C4-2B (cell line): ENCODE data around the gene PTPRA.

Experiments used
- ZFX ChIP-seq: fragments of 450-650 bp; IDR thresholded peaks from 2 replicates; pipeline ENCODE4 v1.6.1; 2017
- TF ChIP-seq, protein P1 (sequence below): fragments of 450-650 bp; conservative IDR thresholded peaks from 2 replicates; pipeline ENCODE4 v1.5.1; 2017; ENCODE audit warnings: mild to moderate bottlenecking

DNA sequence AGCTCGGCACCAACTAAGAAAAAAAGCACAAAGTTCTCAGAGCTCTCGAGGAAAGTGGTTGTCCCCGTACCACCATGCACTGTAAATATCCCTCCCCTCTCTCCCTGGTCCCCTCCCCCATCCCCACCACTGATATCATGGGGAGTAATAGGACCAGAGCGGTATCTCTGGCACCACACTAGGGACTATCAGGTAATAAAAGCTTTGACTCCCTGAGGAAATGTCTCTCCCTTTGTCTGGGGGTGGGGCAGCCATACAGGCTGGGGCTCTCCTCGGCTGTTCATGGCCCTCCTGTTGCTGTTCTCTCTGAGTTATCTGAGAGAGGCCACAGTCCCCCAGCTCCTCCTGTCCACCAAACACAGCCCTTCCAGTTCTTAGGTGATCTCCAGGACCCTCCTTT, 165.2 kb downstream of the PTPRA start:
- TF ChIP-seq, protein P1, sequence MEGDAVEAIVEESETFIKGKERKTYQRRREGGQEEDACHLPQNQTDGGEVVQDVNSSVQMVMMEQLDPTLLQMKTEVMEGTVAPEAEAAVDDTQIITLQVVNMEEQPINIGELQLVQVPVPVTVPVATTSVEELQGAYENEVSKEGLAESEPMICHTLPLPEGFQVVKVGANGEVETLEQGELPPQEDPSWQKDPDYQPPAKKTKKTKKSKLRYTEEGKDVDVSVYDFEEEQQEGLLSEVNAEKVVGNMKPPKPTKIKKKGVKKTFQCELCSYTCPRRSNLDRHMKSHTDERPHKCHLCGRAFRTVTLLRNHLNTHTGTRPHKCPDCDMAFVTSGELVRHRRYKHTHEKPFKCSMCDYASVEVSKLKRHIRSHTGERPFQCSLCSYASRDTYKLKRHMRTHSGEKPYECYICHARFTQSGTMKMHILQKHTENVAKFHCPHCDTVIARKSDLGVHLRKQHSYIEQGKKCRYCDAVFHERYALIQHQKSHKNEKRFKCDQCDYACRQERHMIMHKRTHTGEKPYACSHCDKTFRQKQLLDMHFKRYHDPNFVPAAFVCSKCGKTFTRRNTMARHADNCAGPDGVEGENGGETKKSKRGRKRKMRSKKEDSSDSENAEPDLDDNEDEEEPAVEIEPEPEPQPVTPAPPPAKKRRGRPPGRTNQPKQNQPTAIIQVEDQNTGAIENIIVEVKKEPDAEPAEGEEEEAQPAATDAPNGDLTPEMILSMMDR = no peak
- TF ChIP-seq ZFX = no peak
